HG03378 (cell line): ENCODE measurements around the gene ANGEL2.
"Not testable (repeated sequence)": the region's sequence is repeated elsewhere in the genome, so short reads cannot be mapped to it uniquely, and the experiment has no call there.

Source experiments
- ATAC-seq: cut with Tn5 transposase; IDR thresholded peaks from one replicate; pipeline ENCODE4 v1.9.1; 2021; ENCODE audit warnings: mild to moderate bottlenecking, moderate library complexity; ENCODE audit not compliant: unreplicated experiment

Gene ANGEL2, protein sequence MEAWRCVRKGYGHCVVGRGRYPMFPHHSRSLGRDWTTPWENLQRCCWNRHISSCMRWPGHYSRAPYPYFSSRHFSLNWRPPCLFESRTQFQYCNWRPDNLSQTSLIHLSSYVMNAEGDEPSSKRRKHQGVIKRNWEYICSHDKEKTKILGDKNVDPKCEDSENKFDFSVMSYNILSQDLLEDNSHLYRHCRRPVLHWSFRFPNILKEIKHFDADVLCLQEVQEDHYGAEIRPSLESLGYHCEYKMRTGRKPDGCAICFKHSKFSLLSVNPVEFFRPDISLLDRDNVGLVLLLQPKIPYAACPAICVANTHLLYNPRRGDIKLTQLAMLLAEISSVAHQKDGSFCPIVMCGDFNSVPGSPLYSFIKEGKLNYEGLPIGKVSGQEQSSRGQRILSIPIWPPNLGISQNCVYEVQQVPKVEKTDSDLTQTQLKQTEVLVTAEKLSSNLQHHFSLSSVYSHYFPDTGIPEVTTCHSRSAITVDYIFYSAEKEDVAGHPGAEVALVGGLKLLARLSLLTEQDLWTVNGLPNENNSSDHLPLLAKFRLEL

GRCh38 chr1:213015099-213016050 is at the start of gene ANGEL2:
Gene ANGEL2, minus strand, starts transcription at chr1:213015867. Its CDS starts 196 bp downstream, at chr1:213015671.
- ATAC-seq: peak; percentile 92

DNA sequence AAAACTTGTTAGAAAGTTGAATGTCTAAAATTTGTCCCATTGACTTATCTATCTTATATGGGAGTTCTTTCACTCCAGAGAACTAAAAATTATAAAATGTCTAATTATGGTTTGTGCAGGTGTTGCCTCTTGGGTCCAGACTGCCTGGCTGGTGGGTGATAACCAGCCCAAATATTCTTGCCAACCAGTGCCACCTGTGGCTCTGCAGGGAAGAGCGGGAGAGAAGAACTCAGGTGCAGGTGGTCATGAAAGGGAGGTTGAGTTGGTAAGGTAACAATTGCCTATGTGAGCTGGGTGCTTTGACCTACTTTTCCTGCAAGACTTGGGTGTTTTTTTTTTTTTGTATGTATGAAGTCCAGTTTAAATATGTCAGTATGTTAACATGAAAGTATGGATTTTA is 45.6 kb upstream of the ANGEL2 start:
- no peak for ATAC-seq

DNA sequence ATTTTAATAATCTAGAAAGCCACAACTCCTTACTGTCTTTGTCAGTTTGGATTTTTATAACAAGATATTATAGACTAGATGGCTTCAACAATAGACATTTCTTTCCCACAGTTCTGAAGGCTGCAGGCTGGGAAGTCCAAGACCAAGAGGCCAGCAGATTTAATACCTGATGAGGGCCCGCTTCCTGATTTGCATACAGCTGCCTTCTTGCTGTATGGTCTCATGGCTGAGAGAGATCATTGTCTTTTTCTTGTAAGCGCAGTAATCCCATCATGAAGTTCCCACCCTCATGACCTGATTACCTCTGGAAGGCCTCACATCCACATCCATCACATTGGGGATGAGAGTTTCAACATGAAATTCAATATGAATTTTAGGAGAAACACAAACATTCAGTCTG is 45.2 kb upstream of the ANGEL2 start:
- ATAC-seq: no peak

GRCh38 chr1:213057264-213058059 is 41.8 kb upstream of the ANGEL2 start:
- no peak for ATAC-seq

GRCh38 chr1:213055767-213056166 is 40.1 kb upstream of the ANGEL2 start:
- no peak for ATAC-seq

GRCh38 chr1:213054733-213055591 is 39.3 kb upstream of the ANGEL2 start:
- ATAC-seq: no peak

DNA sequence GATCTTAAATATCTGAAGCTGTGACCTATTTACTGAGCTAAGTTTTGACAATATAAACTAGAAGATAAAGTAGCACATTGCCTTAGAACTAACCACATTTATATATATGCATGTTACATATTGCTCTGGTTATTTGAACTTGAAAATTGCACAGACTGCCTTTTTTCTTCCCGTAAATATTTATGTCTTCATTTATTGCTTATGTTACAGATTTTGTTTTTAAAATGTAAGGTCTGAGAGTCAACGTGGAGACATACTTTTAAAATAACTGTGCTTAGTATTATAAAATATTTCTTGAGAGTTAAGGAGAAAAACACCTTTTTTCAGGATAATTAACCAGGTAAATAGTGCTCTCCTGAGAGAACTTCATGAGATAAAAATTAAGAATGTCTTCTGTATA is 38.5 kb upstream of the ANGEL2 start:
- no peak for ATAC-seq

- no peak for ATAC-seq
These were observed 37.8 kb upstream of the ANGEL2 start for GRCh38 chr1:213053455-213053854.

GRCh38 chr1:213051881-213052202 is 36.2 kb upstream of the ANGEL2 start:
- no peak for ATAC-seq

- peak; percentile 93 for ATAC-seq
These were observed 35.6 kb upstream of the ANGEL2 start, which contains the start of gene RPS6KC1 for GRCh38 chr1:213051127-213051880. Gene RPS6KC1, plus strand, starts transcription at chr1:213051241. Its CDS starts 164 bp downstream, at chr1:213051405.

GRCh38 chr1:213050745-213051126 is 35.1 kb upstream of the ANGEL2 start:
- ATAC-seq: peak; percentile 38

GRCh38 chr1:213049232-213049631 is 33.6 kb upstream of the ANGEL2 start:
- no peak for ATAC-seq

- not testable (repeated sequence) for ATAC-seq
These were observed 29.9 kb upstream of the ANGEL2 start for GRCh38 chr1:213045321-213046226.

DNA sequence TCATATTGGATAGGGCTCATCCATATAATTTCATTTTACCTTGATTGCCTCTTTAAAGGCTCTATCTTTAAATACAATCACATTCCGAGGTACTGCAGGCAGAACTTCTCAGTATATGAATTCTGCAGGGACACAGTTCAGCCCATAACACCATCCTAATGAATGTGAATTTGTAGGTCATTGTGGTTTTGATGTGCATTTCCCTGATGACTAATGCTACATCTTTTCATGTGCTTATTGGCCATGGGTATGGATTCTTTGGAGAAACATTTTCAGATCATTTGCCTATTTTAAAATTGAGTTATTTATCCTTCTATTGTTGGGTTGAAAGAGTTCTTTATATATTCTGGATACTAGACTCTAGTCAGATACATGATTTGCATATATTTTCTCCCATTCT is 25.8 kb upstream of the ANGEL2 start:
- no peak for ATAC-seq

DNA sequence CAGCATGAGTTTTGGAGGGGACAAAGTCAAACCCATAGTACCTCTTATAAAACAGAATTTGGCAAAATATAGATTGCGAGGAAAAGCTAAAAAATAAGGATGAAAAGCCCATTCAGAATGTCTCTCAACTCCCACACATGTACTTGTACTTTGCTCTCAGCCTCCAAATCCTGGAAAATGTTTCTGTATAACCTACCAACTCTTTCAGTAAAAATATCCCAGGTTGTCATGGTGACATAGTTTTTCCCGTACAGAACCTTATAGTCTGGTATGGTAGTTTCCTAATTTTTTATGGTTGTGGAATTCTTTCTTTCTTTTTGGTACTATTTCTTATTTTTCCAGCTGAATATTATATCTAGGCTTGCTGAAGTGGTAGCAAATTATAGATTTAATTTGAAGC is 19.9 kb upstream of the ANGEL2 start:
- ATAC-seq: no peak

- no peak for ATAC-seq
These were observed 19.0 kb upstream of the ANGEL2 start for GRCh38 chr1:213034713-213035112.

GRCh38 chr1:213032651-213033050 is 17.0 kb upstream of the ANGEL2 start:
- ATAC-seq: no peak

GRCh38 chr1:213027024-213027423 is 11.4 kb upstream of the ANGEL2 start:
- not testable (repeated sequence) for ATAC-seq
